Activated T-helper 1 cell treated with Interleukin-2 at 50 U/mL for 16 hours (primary cell): Measurements from ENCODE around the gene CHTF18.

Experiments
- DNase-seq: peaks from one replicate; pipeline ENCODE4 v3.0.0-alpha.2; 2020; ENCODE audit warnings: low read depth

CHTF18 gene

DNA sequence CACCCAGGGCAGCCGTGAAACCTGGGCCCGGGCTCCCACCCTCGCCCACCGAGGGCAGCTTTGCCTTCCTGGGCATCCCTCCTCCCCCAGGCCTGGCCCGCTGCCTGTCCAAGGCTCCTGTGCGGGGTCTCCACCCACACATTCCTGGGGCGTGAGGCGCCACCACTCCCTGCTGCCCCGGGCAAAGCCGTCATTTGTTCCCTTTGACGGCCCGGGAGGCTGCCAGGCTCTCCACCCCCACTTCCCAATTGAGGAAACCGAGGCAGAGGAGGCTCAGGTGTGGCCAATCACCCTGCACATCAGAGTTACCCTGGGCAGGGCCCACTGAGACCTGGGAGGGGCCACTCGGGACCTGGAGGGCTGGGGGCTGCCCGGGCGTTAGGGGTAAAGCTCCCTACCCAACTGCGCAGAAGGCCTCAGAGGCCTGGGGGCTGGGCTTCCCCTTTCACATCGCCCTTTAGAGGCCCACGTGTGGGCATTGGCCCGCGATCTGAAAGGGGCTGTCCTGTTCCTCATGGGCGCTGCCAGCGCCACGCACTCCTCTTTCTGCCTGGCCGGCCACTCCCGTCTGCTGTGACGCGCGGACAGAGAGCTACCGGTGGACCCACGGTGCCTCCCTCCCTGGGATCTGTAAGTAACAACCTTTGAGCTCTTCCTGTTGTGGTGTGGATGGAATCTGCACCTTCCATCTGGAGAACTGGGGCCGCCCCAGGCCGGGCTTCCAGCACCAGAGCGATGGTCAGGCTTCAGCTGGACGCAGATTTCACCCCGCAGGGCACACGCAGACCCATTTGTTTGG is 27.7 kb upstream of the CHTF18 start, which contains the start of gene MSLN:
MSLN (plus strand) TSS at position 190 of the 799 bp plus-strand sequence. CDS start 1,947 bp downstream, outside the sequence.
- DNase-seq, result no peak

DNA sequence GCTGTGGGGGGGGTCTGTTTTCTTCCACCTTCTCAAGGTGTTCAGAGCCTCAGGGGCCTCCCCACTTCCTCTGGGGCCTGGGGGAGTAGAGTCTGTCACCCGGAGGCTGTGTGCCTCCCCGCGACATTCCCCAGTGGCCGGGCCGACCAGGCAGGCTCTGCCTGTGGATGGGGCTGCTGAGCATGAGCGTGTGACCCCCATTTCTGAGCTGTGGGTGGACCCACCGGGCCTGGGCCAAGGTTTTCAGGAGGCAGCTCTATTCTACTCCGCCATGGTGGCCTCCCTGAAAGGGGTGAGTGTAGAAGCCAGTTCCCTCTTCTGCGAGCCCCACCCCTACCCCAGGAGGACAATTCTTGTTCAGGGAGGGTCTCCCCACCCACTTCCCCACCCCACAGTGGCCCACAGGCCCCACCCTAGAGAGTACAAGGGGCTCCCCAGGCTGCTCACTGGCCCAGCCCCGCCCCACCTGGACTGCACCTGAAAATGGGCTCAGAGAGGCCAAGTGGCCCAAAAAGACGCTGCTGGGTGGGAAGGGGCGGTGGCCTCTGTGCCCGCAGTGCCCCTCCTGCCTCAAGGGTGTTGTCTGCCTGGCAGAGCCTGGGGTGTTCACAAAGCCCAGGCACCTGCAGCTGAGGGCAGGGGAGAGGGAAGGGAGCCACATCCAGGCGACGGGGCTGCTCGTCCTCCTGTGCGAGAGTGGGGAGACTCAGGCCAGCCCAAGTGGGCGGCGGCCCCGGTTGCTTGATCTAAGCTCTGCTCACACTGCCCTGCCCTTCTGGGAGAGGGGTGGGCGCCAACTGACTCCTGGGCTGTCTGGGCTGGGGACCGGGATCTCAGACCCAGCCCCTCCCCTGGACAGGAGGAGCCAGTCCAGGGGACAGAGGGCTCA is 26.6 kb upstream of the CHTF18 start:
- DNase-seq, result no peak

DNA sequence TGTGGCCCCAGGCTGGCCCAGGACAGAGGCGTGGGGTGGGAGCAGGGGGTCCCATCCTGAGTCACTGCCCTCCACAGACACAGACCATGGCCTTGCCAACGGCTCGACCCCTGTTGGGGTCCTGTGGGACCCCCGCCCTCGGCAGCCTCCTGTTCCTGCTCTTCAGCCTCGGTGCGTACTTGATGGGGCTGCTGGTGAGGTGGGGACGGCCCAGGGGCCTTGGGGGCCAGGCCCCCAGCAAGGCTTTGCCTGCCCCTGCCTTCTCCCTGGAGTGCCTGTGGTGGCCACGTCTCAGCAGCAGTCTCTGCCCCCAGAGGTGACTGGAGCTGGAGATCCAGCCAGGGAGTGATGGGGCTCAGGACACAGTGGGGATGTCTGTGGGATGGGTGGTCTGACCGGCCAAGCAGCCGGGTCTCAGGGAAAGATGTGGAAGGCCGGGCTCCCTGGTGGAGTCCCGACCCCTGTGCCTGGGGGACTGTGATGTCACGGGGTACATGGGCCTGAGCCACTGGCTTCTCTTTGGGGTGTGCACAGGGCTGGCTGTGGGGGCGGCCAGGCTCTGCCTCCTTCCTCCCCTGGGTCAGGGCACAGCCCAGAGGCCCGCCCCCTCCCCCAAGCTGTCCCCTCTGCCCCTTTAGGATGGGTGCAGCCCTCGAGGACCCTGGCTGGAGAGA is 25.7 kb upstream of the CHTF18 start:
- DNase-seq, result no peak

DNA sequence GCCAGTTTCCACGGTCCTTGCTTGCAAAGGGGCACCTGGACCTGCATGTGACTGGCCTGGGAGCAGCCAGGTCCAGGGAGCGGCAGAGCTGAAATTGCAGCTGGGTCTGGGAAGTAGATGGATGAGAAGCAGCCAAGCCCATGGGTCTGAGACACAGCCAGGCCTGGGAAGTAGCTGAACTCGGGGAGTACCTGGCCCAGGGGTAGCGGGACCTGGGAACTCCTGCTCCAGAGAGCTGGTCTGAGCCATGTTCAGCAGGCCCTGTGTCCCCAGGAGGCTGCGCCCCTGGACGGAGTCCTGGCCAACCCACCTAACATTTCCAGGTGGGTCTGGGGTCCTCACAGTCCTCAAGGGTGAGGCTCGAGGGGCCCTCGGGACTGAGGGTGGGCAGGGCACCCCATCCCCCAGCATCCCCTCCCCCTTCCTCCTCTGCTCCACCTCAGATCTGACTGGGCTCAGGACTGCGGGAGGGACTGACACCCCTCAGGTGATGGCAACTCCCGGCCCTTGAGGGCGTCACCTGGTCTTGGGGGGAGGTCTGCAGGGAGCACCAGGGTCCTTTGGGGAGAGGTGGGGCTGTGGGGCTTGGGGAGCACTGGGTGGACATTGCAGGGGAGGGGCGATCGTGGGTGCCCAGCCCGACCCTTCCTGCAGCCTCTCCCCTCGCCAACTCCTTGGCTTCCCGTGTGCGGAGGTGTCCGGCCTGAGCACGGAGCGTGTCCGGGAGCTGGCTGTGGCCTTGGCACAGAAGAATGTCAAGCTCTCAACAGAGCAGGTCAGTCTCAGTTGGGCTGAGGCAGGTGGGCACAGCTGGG is 24.8 kb upstream of the CHTF18 start:
- no peak for DNase-seq

DNA sequence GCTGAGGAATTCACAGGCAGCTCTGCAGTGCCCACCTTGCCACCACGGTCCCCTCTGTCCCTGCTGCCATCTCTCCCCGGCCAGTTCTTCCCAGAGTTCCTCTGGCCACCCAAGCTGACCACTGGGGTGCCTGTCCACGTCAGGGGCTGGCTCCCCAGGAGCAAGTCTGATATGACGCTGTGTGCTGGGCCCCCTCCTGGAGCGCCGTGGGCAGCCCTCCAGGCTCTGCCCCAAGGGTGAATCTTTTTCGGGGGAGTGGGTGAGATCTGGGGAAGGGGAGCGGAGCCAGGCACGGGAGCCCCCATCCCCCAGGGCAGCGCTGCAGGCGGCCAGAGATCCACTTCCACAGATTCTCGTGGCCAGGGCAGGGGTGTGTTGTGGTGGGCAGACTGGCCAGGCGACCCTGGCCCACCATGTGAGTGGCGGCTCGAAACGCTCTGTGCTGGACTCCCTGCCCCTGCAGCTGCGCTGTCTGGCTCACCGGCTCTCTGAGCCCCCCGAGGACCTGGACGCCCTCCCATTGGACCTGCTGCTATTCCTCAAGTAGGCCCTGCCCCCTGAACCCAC is 24.2 kb upstream of the CHTF18 start:
- DNase-seq, result no peak

DNA sequence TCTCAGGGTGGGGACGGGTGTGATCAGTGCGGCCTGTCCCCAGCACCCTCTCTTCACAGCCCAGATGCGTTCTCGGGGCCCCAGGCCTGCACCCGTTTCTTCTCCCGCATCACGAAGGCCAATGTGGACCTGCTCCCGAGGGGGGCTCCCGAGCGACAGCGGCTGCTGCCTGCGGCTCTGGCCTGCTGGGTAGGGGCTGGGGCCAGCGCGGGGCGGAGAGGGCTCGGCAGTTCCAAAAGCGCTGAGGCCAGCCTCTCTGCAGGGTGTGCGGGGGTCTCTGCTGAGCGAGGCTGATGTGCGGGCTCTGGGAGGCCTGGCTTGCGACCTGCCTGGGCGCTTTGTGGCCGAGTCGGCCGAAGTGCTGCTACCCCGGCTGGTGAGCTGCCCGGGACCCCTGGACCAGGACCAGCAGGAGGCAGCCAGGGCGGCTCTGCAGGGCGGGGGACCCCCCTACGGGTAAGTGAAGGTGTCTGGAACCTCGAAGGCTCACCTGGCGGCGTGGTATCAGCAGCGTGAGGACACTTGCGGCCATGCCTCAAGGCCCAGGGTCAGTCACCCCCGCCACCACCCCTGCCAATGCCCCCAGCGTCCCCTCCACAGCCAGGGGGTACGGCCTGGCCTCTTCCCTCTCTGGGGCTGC is 23.5 kb upstream of the CHTF18 start:
- no peak for DNase-seq

DNA sequence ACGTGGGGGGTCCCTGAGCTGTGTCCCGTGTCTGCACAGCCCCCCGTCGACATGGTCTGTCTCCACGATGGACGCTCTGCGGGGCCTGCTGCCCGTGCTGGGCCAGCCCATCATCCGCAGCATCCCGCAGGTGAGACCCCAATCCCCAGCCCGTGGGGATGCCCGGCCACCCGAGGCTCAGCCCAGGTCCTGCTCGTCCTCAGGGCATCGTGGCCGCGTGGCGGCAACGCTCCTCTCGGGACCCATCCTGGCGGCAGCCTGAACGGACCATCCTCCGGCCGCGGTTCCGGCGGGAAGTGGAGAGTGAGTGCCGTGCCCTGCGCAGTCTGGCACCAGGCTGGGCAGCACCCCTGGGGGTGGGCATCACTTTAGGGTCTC is 22.9 kb upstream of the CHTF18 start:
- DNase-seq, result no peak

DNA sequence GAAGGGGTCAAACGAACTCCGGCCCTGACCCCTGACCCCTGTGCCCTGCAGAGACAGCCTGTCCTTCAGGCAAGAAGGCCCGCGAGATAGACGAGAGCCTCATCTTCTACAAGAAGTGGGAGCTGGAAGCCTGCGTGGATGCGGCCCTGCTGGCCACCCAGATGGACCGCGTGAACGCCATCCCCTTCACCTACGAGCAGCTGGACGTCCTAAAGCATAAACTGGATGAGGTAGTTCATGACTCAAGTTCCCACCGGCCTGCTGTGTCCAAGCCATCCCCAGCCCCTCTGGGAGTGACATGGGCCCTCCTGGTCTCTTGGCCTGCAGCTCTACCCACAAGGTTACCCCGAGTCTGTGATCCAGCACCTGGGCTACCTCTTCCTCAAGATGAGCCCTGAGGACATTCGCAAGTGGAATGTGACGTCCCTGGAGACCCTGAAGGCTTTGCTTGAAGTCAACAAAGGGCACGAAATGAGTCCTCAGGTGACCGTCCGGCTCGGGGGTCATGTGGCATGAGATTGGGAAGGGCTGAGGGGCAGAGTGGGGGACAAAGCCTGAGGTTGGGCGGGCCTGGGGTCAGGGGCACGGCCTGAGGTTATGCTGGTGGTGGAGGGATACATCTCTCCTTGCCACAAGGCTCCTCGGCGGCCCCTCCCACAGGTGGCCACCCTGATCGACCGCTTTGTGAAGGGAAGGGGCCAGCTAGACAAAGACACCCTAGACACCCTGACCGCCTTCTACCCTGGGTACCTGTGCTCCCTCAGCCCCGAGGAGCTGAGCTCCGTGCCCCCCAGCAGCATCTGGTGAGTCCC is 22.2 kb upstream of the CHTF18 start:
- DNase-seq, result no peak

DNA sequence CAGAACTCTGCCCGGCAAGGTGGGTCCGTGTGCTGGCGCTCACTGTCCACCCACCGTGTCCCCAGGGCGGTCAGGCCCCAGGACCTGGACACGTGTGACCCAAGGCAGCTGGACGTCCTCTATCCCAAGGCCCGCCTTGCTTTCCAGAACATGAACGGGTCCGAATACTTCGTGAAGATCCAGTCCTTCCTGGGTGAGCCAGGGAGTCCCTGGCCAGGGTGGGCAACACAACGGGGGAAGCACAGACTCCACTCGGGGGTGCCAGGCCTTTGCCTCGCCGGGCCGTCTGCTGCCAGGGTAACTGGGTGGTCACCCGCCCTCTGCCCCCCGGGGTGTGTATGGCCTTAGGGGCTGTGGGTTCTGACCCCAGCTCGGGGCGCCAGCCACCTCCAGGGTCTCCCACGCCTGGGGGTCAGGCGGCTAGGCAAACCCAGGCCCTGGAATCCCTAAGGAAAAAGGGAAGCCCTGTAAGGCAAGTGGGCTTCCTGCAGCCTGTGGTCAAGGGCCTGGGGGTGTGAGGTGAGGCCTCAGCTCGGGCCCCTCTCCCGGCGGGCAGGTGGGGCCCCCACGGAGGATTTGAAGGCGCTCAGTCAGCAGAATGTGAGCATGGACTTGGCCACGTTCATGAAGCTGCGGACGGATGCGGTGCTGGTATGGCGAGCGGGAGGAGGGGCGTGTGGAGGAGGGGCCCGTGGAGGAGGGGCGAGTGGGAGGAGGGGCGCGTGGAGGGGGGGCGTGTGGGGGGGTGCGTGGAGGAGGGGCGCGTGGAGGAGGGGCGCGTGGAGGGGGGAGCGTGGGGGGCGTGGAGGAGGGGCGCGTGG is 21.4 kb upstream of the CHTF18 start:
- DNase-seq, result no peak

DNA sequence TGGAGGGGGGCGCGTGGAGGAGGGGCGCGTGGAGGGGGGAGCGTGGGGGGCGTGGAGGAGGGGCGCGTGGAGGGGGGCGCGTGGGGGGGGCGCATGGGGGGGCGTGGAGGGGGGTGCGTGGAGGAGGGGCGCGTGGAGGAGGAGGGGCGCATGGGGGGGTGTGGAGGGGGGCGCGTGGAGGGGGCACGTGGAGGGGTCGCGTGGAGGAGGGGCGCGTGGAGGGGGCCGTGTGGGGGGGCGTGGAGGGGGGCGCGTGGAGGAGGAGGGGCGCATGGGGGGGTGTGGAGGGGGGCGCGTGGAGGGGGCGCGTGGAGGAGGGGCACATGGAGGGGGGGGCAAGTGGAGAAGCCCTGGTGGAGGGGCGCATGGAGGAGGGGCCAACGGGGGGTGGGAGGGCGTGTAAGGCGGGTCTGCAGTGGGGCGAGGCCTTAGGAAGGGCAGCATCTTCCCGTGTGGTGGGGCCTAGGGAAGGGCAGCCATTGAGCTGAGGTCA is 20.6 kb upstream of the CHTF18 start:
- no peak for DNase-seq

DNA sequence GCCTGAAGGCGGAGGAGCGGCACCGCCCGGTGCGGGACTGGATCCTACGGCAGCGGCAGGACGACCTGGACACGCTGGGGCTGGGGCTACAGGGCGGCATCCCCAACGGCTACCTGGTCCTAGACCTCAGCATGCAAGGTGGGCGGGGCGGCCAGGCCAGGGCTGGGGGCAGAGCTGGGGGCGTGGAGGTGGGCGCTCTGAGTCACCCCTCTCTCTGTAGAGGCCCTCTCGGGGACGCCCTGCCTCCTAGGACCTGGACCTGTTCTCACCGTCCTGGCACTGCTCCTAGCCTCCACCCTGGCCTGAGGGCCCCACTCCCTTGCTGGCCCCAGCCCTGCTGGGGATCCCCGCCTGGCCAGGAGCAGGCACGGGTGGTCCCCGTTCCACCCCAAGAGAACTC is 20.0 kb upstream of the CHTF18 start:
- no peak for DNase-seq

DNA sequence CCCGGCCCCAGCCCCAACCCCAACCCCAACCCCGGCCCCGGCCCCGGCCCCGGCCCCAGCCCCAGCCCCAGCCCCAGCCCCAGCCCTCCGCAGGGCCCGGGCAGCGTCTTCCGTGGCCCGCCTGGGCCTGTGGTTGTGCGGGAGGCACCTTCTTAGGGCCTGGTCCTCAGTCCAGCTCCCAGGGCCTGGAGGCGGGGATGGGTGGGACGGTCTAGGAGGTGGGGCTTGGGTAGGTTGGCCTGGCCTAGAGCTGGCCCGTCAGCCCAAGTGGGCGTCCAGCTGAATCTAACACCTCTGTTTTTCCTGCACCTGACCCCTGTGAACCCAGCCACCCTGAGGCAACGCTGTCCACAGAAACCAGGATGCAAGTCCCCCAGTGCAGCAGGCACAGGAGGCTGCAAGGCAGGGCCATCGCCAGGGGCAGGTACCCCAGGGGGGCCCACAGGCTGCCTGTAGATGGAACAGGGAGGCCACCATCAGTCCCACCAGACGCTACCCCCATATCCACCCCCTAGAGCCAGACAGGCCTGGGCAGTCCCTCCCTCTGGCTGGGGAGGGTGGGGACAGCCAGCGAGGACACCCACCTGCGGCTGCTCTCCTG is 19.1 kb upstream of the CHTF18 start:
- DNase-seq, result no peak

DNA sequence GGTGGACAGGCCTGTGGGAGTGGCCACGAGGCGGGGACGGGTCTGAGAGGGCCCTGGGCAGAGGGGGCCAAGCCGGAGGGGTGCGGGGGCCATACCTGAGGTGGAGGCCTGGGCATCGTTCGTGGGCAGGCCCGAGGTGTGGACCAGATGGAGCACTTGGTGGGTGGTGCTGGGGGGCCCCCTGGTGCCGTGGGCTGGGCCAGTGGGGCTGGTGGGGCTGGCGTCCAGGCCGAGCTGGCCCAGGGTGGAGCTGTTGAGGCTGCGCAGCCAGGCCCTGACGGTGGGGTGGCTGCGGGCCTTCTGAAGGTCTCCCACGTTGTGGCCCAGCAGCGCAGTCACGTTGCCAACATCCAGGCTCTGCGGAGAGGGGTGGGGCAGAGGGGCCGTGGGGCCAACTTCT is 18.5 kb upstream of the CHTF18 start:
- DNase-seq, result no peak

DNA sequence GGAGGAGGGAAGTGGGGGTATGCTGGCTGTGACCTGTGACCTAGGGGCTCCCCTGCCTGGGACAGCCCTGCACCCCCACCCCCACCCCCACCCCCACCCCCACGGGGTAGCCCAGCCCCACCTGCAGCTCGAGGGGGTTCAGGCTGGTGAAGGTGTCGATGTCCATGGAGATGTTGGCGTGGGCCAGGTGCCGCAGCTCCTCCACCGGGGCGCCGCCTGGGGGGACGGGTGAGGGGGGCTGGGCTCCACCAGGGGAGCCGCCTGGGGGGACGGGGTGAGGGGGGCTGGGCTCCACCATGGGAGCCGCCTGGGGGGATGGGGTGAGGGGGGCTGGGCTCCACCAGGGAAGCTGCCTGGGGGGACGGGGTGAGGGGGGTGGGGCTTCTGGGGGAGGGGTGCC is 18.0 kb upstream of the CHTF18 start:
- DNase-seq, result no peak

DNA sequence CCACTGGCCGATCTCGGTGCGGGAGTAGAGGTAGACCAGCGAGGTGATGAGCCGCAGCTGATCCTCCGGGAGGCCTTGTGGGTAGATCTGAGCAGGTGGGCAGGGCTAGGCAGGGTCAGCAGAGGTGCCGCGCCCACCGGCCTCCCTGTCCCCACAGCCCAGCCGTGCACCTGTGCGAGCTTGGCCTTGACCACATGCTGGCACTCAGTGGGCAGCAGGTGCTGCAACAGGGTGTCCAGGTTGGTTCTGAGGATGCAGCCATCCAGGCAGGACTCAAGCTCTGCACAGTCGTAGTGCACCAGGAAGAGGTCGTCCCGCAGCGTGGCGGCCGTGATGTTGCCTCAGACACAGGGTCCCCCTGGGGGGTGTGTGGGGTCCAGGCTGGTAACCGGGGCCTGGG is 15.5 kb upstream of the CHTF18 start:
- no peak for DNase-seq

DNA sequence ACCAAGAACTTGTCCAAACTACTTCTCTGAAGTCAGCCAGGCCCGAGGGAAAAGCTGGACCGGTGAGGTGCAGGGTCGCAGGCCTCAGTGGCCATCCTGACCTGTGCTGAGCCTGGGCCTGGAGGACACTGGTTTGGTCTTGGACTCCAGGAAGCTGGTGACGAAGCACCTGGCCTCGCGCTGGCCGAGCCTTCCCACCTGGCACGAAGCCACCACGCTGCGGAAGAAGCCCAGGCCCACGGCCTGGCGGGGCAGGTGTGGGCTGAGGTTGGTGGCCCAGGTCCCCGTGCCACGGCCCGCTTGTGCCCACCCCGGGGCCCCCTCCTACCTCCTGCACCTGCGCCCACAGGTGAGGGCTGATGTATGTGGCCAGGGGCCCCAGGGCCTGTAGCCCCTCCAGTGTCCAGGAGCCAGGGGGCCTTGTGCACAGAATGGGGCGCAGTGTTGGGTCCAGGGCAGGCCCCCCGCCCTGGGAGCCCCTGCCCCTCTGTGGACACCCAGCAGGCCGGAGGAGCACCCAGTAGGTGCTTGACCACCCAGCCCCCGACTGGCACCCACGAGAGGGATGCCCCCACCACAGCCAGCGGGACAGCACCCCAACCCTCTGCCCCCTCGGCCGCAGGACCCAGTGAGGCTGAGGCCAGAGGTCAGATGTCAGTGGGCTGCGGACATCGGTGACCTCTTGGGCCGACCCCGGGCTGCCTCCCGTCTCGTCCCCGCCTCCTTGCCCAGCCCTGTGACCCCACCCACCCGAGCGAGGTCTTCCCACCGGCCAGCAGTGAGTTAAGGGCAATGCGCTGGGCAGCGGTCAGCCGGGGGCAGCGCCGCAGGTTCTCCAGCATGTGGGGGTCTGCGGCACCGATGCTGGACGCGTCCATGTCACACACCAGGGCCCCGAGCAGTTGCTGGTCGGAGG is 14.1 kb upstream of the CHTF18 start:
- no peak for DNase-seq

DNA sequence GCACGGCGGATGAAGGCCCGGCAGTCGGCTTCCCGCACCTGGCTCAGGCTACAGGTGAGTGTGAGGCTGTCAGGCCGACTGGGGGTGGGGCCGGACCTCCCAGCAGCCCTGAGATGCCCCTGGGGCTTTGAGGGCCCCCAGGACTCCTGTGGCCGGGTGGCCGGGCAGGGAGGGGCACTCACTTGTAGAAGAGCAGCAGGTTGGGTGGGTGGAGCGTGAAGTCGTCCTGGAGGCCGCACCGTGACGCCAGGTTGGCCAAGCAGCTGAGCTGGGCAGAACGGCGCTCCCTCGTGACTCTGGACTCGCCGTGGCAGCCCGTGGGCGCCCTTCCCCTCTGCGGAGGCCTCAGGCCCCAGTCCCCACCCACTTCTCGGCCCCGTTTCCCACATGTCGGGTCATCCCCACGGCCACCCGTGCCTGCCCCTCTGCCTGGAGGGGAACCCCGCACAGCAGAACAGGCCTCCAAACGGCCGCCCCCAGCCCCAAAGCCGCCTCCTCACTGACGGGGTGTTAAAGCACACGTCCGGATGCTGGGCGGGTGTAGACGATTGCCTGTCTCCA is 13.1 kb upstream of the CHTF18 start:
- DNase-seq, result no peak
